Erythroblast (primary cell): Measurements from ENCODE around the gene LHX2.

Experiments
- DNase-seq, 2 experiments: peaks; one replicate each; lab custom pipeline; 2025; lab: John Stamatoyannopoulos, UW
- GATA1 ChIP-seq: IDR thresholded peaks from 2 replicates; pipeline ENCODE4 v1.6.1; 2011; ENCODE audit warnings: low read depth, mild to moderate bottlenecking, control low read depth, low read length, moderate library complexity
- POLR2A ChIP-seq: IDR thresholded peaks from 2 replicates; pipeline ENCODE4 v1.6.1; 2011; ENCODE audit warnings: mild to moderate bottlenecking, low read length

LHX2 gene

DNA sequence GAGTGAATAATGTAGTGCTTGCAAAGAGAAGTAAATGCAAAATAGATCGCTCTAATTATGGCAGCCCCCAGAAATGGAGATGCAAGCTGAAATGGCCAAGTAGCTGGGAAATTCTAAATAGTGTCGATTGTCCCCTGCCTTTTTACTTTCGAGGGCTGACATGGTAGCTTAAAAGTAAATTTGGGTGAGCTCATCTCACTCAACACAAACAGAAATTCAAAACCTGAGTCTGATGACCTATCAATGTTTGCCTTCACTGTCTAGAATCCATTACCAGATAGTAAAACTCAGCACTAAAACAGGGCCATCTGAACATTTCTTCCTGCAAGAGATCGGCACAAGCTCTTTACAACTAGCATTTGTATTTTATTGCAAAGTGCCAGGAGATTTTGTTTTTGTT is 7.0 kb upstream of the LHX2 start:
- no peak for TF ChIP-seq POLR2A
- TF ChIP-seq GATA1 = no peak
- DNase-seq = no peak

DNA sequence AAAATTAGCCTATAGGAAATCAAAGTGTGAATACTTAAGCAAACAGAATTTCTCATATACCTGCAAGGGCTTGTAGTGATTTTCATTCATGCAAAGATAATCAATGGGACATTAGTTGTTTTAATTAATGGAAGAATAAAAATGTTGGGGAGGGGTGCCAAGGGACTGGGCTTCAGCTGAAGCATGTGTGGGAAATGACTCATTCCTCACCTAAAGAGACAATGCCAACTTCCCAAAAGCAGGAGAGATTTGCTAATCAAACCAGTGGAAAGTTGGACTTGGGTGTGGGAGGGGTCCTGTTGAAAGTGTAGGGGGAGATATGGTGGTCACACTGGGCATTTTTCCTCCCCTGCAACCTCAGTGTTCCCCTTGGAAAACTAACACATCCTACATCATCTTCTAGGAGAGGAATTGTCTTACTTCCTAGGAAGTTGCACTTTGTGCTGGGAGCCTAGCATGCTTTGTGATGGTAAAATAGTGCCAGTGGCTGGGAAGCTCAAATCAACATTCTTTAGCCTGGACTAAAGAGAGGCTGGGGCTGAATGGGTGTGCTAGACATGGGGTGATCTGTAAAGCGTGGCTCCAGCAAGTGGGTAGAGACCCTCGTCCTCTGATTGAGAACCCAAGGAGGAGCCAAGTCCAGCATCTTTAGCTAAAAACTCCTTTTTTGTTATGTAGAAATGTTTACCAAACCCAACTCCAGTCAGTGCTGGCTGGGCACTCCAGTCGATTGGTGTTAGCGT is 6.4 kb upstream of the LHX2 start:
- DNase-seq = no peak

DNA sequence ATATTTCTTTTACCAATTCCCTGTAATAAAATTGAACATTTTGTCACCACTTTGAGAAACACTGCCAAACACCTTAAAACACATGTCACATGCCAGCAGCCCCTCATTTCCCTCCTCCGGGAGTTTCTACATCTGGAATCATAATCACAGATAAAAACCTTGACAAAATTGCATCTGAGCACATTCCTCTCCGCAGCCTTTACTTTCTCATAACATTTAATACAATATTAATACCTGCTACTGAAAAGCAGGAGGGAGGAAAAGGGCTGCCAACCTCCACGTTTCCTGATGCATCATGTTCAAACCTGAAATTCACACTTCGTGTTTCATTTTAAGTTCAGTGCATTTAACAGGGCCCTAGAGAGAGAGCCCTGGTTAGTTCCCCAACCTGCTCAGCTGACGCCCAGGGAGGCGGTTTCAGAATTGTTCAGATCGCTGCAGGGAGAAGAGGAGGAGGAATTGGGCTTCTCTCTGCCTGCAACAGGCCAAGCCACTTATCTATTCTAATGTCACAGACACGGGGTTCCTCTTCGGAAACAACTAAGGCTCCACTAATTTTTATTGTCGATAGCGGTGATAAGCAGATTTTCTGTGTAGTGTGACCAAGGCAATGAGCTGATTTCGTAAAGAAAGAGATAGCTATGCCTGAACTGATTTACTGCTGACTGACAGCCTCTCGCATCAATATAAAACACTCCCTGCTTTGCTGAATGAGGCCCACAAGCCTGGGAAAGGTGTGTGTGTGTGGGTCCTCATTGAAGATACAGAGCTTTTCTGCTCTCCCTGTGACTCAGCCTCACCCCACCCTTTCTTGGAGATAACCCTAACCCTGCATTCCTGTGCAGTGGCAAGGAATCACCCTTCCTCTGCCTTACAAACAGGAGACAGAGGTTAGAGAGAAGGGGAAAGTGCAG is 4.9 kb upstream of the LHX2 start:
- DNase-seq = no peak
- TF ChIP-seq GATA1 (no peak), POLR2A (no peak)

More for the DNA sequence above, 6.4 kb upstream of the LHX2 start:
- TF ChIP-seq POLR2A (no peak), GATA1 (no peak)

DNA sequence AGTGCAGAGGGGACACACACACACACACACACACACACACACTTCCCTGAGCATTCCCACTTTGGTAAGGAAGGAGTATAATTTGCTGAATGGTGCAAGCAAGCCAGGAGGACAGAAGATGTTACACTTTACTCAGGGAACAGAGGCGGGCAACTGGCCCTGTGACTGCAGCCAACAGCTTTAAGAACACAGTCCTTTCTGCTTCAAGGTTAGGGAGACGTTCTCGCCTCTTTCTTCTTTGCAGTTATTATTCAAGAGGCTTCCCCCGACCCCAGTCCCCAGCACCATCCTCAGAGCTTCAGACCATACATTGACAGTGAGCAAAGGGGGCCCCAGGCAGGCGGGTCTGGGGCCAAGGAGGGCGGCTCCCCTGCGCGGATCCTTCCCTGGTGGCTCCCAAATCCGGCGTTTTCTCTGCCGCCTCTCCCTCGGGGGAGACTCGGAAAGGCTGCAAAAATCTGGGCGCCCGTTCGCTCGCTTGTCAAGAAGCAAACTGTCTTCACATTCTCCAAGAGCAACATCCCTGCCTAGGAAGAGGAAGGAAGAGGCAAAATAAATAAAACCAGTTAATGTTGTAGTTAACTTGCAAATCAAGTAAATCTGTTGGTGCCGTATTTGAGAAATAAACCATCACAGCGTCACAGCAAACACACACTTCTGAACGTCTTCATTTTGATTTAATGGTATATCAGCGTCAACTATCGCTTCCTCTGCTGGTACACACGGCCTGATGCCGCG is 3.8 kb upstream of the LHX2 start:
- TF ChIP-seq POLR2A (no peak), GATA1 (no peak)
- DNase-seq = no peak

DNA sequence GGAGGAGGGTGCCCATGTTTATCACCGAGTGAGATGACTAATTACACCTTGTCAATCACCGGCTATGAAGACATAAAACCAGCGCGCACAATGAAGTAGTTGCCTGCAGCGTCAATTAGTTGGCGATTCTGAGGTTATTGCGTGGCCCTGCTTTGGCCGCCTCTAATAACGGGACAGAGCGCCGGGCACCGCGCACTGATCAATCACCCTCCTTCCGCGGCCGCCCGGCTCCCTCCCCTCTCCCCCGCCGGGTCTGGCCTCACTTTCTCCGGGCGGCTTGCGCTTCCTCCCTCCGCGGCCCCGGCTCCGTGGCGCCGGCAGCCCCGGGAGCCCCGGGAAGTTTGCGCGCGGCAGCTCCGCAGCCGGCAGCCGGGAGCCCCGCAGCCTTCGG is 3.3 kb upstream of the LHX2 start:
- DNase-seq = no peak
- TF ChIP-seq POLR2A = no peak
- no peak for TF ChIP-seq GATA1

DNA sequence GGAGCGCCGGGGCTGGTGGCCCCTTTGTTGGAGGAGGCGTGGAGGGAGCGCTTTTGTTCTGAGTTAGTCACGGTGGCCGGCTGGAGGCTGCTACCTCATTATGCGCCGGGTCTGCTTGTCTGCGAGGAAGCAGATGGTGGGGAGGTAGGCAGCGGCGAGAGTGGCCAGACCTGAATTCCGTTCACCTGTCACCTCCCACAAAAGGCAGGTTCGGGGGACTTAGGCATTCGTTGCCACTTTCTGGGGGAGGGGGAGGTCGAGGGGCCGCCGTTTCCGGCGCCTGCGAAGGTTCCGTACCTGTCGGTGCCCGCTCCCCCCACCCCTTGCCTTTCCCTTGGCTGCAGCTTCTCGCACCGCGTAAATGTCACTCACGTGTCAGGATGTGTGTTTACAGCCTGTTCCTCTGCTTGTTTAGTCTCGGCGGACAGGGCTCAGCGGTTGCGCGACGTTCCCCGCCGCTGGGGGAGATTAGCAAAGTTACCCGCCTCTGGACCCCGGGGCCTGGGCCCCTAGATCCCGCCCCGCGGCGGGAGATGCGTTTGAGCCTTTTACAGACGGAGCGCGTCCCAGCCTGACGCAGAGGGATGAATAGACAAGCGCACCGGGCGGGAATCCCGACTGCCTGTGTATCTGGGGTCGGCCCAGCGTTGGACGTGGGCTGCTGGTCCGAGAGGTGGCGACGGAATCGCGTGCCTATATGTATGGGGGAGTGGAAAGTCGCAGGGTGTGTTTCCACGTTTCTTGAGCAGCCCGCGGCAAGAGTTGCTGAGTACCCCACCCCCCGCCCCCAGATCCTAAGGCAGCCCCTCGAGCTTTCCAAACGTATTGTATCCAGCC is 2.7 kb upstream of the LHX2 start:
- no peak for TF ChIP-seq GATA1
- no peak for TF ChIP-seq POLR2A
- no peak for DNase-seq

DNA sequence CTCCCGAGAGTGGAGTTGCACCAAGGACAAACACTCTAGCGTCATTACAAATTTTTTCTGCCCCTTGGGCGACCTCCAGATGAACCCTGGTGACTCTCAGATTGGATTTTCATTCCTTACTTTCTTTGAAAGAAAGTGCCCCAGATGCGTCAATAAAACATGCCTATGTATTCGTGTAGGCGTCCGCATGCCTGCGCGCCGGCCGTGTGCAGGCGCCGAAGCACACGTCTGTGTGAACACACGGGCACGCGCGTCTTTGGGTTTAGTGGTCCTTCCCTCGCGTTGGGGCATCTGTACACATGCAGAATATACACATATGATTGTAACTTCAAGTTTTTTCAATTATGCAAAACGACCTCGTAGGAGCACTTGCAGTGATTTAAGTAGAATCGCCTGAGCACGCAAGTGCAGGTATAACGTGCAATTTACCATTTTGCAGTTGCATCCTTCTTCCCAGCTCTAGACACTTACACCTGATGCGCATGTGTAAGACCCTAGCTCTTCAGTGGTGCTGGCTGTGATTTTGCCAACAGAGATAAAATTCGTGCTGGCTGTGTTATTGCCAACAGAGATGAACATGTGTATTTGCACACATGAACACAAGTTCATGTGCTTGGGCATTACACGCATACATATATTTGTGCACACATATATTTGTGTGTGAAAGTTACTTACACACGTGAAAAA is 1.9 kb upstream of the LHX2 start:
- TF ChIP-seq POLR2A = no peak
- TF ChIP-seq GATA1 = no peak
- no peak for DNase-seq

DNA sequence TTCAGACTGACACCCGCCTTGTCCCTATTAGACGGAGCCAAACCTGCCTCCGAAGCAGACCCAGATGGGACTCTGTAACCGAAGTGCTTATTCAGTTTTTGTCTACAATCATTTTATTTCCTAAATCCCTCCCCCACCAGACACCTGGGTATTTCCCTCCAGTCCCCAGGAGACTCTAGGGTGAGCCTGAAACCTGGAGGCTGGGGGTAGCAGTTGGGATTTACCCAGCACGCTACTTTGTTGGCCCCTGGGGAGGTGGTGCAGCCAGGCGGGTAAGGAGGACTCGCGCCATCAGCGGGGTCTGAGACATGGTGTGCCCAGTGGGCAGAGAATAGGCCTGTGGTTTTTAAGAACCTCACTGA is 1.3 kb upstream of the LHX2 start:
- TF ChIP-seq GATA1 (no peak), POLR2A (no peak)
- DNase-seq = no peak

DNA sequence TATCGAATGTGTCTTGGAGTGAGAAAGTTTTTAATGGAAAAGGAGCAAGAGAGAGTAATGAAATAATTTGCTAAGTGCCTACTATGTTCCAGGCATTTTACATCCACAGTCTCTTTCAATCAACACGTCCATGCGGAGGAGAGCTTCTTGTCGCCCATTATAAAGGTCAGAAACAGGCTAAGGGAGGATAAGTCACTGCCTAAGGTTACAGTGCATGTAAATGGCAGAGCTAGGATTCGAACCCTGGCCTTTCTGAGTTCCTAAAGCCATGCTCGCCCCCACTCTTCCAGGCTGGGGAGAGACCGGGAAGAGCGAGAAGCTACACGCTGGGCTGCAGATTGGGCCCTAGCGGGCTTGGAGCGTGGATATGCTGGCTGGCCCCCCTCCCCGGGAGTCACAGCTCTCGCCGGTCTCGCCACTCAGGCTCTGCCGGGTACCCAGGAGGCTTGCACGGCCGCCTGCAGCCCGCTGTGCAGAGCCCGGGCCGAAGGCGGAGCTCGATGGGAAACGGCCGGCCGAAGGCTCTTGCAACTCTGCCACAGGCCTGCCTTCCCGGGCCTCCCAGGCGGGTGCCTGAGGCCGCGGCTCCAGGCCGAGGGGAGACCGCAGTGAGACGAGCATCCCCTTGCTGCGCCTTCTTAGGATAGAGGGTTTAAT is 775 bp upstream of the LHX2 start:
- no peak for DNase-seq
- TF ChIP-seq POLR2A (no peak), GATA1 (no peak)

DNA sequence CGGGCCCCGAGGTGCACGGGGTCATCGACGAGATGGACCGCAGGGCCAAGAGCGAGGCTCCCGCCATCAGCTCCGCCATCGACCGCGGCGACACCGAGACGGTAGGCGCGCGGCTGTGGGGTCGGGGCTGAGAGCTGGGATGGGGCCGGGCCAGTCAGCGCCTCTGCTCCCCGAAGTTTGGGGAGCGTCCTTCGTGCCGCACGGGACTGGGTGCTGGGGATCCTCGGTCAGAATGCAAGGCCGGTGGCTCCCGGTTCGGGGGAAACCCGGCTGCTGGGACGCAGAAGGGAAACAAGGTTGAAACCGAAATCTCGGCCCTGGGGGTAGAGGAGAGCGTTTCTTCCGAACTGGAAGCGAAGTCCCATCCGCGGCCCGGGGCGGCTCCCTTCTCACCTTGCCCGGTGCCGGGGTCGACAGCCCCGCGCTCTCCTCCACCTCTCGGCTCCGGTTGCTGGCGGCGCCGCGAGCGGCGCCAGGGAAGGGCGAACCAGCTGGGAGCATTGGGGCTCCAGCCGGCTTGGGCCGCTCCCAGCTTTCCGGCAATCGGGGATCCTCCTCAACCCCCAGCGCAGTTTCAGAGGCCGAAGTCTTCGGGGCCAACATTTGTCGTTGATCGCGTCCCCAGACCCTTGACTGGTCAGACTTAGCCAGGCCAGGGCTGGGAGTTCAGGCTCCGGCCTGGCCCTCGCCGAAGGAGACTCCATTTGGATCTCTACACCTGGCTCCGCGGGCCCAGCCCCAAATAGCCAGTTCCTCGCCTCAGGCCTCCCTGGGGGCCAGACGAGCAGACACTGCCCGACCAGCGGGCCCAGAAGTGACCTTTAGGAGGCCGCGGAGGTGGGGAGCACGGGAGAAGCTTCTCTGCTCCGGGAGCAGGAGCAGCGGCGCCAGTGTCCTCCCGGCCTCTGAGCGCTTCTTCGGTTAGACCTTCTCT is 1.1 kb downstream of the LHX2 start:
- TF ChIP-seq GATA1 (no peak), POLR2A (no peak)
- DNase-seq = no peak

DNA sequence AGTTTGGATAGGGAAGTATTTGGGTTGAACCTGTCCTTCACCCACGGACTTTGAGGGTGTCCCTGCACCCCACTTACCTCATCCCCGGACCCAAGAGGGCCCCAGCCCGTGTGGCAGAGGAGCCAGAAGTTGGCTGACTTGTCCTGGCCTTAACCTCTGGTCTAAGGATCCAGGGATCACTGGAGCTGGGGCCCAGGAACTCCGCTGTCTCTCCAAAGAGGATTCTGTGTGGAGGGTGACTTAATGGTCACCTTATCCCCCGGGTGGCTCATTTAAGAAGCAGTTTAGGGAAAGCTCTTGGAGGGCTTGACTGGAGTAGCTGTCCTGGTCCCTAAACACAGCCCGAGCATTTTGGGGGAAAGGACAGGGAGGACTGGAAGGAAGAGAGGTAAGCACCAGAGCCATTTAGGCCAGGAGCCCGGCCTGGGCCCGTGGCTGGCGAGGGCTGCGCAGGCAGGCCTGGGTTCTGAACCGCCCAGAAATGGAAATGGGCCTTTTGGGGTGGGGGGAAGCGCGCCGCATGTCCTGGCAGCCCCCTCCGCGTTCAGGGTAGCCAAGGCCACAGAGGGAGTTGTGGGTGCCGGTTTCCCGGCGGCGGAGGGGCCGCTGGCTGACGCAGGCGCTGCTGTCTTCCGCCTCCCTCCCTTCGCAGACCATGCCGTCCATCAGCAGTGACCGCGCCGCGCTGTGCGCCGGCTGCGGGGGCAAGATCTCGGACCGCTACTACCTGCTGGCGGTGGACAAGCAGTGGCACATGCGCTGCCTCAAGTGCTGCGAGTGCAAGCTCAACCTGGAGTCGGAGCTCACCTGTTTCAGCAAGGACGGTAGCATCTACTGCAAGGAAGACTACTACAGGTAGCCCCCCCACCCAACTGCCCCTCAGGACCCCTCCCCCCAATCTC is 2.0 kb downstream of the LHX2 start:
- DNase-seq = no peak
- no peak for TF ChIP-seq GATA1
- no peak for TF ChIP-seq POLR2A
